ENCODE results near the gene GABBR1. TPM values are rescaled to one million over a fixed set of nuclear protein-coding genes. Genes with fewer than 3 reads are reported as not detected.

The GABBR1 gene
- total RNA-seq, 1 donor from 2014 or later: 6.4 TPM

- no peak for TF ChIP-seq CTCF (conservative IDR thresholded peaks at IDR 0.05; ENCODE audit: low read depth, low read length)
- DNase-seq (ENCODE audit: low read depth): no peak
- H3K4me3 ChIP-seq (ENCODE audit: low read depth, low read length): no peak overlapping the region
Observed at GRCh38 chr6:29528988-29529560, 103.9 kb downstream of the GABBR1 start.

- DNase-seq (ENCODE audit: low read depth): no peak
- H3K4me3 ChIP-seq (ENCODE audit: low read depth, low read length): no peak overlapping the region
- TF ChIP-seq CTCF (conservative IDR thresholded peaks at IDR 0.05; ENCODE audit: low read depth, low read length): no peak
Observed at GRCh38 chr6:29528300-29528931, 104.6 kb downstream of the GABBR1 start.

GRCh38 chr6:29527564-29527963 is 105.4 kb downstream of the GABBR1 start:
- DNase-seq (ENCODE audit: low read depth): no peak
- no peak overlapping the region for H3K4me3 ChIP-seq (ENCODE audit: low read depth, low read length)
- no peak for TF ChIP-seq CTCF (conservative IDR thresholded peaks at IDR 0.05; ENCODE audit: low read depth, low read length)

GRCh38 chr6:29527126-29527525 is 105.9 kb downstream of the GABBR1 start:
- no peak for TF ChIP-seq CTCF (conservative IDR thresholded peaks at IDR 0.05; ENCODE audit: low read depth, low read length)
- no peak for DNase-seq (ENCODE audit: low read depth)
- H3K4me3 ChIP-seq (ENCODE audit: low read depth, low read length): no peak overlapping the region

GRCh38 chr6:29525311-29525639 is 107.7 kb downstream of the GABBR1 start:
- no peak for TF ChIP-seq CTCF (conservative IDR thresholded peaks at IDR 0.05; ENCODE audit: low read depth, low read length)

GRCh38 chr6:29524444-29525310 is 108.3 kb downstream of the GABBR1 start:
- no peak for TF ChIP-seq CTCF (conservative IDR thresholded peaks at IDR 0.05; ENCODE audit: low read depth, low read length)
- H3K4me3 ChIP-seq (ENCODE audit: low read depth, low read length): no peak overlapping the region
- DNase-seq (ENCODE audit: low read depth): no peak

More at GRCh38 chr6:29525311-29525639, 107.7 kb downstream of the GABBR1 start:
- no peak for DNase-seq (ENCODE audit: low read depth)
- H3K4me3 ChIP-seq (ENCODE audit: low read depth, low read length): no peak overlapping the region

Data from epithelial cell of proximal tubule (primary cell).